HepG2 (cell line): ENCODE data around the gene TAF6. TPM values are rescaled to one million over a fixed set of nuclear protein-coding genes. Genes with fewer than 3 reads are reported as not detected.

Source experiments
- ARNTL ChIP-seq: sonication (generic); formaldehyde crosslinking; IDR thresholded peaks from 2 replicates; pipeline ENCODE4 v1.4.0; 2020; ENCODE audit warnings: mild to moderate bottlenecking, missing genetic modification reagents
- ATF4 ChIP-seq, 2 experiments: fragments of 450-650 bp in 1 of 2; sonication (generic) in 1 of 2; formaldehyde crosslinking; IDR thresholded peaks; 2 replicates each; pipeline versions ENCODE4 v1.5.0 to v1.8.0; 2020 to 2022; ENCODE audit warnings: mild to moderate bottlenecking in 1 of 2, missing genetic modification reagents in 1 of 2
- FOXP4 ChIP-seq: sonication (generic); formaldehyde crosslinking; IDR thresholded peaks from 2 replicates; pipeline ENCODE4 v1.4.0; 2020; ENCODE audit warnings: missing genetic modification reagents
- GFI1 ChIP-seq: sonication (generic); formaldehyde crosslinking; IDR thresholded peaks from 2 replicates; pipeline ENCODE4 v1.5.0; 2020; ENCODE audit warnings: missing genetic modification reagents, mild to moderate bottlenecking, borderline replicate concordance
- HNF4G ChIP-seq, 2 experiments: sonication (generic) in 1 of 2; formaldehyde crosslinking in 1 of 2; IDR thresholded peaks; 2 replicates each; pipeline versions ENCODE4 v1.4.0 to v1.6.1; 2011 to 2020; ENCODE audit warnings: borderline replicate concordance in 2 of 2, low read depth in 2 of 2, mild to moderate bottlenecking in 2 of 2, low read length in 1 of 2, missing genetic modification reagents in 1 of 2, moderate library complexity in 1 of 2
- MED8 ChIP-seq: sonication (generic); formaldehyde crosslinking; IDR thresholded peaks from 2 replicates; pipeline ENCODE4 v1.8.1; 2023; ENCODE audit warnings: mild to moderate bottlenecking, missing genetic modification reagents; ENCODE audit not compliant: insufficient replicate concordance
- MXI1 ChIP-seq: IDR thresholded peaks from 3 replicates; pipeline ENCODE4 v1.6.1; 2012; ENCODE audit warnings: low read depth, low read length, inconsistent platforms, borderline replicate concordance
- NFIB ChIP-seq: sonication (generic); formaldehyde crosslinking; IDR thresholded peaks from 2 replicates; pipeline ENCODE4 v1.9.0; 2021; ENCODE audit warnings: missing genetic modification reagents, mild to moderate bottlenecking, borderline replicate concordance
- SETDB1 ChIP-seq: sonication (generic); formaldehyde crosslinking; IDR thresholded peaks from 2 replicates; pipeline ENCODE4 v1.5.1; 2020; ENCODE audit warnings: missing genetic modification reagents, mild to moderate bottlenecking, borderline replicate concordance
- SNAPC4 ChIP-seq: sonication (generic); formaldehyde crosslinking; IDR thresholded peaks from 2 replicates; pipeline ENCODE4 v1.4.0; 2020; ENCODE audit warnings: mild to moderate bottlenecking, missing genetic modification reagents
- STAT5B ChIP-seq: sonication (generic); formaldehyde crosslinking; IDR thresholded peaks from 2 replicates; pipeline ENCODE4 v1.4.0; 2020; ENCODE audit warnings: missing genetic modification reagents
- U2AF2 ChIP-seq: fragments of 200-400 bp; formaldehyde crosslinking; IDR thresholded peaks from 2 replicates; pipeline ENCODE4 v1.6.1; 2017; ENCODE audit warnings: low read depth, mild to moderate bottlenecking, low read length
- ZNF234 ChIP-seq: sonication (generic); formaldehyde crosslinking; conservative IDR thresholded peaks from 2 replicates; pipeline ENCODE4 v1.5.1; 2020; ENCODE audit warnings: mild to moderate bottlenecking, missing genetic modification reagents
- ZNF235 ChIP-seq: sonication (generic); formaldehyde crosslinking; IDR thresholded peaks from 2 replicates; pipeline ENCODE4 v1.8.1; 2023; ENCODE audit warnings: mild to moderate bottlenecking, missing genetic modification reagents, borderline replicate concordance
- ZNF260 ChIP-seq: sonication (generic); formaldehyde crosslinking; IDR thresholded peaks from 2 replicates; pipeline ENCODE4 v1.4.0; 2020; ENCODE audit warnings: missing genetic modification reagents, low read depth, mild to moderate bottlenecking, borderline replicate concordance
- ZNF513 ChIP-seq: sonication (generic); formaldehyde crosslinking; conservative IDR thresholded peaks from 2 replicates; pipeline ENCODE4 v1.5.0; 2020; ENCODE audit warnings: missing genetic modification reagents
- ZNF607 ChIP-seq: sonication (generic); formaldehyde crosslinking; IDR thresholded peaks from 2 replicates; pipeline ENCODE4 v1.5.1; 2020; ENCODE audit warnings: missing genetic modification reagents, mild to moderate bottlenecking, borderline replicate concordance
- polyA plus RNA-seq, 8 experiments: library from polyadenylated mRNA; depleted of rRNA in 3 of 8; stranded (reverse) in 7 of 8; unstranded in 1 of 8; fragments of >200 nt; fragmentation: Illumina TruSeq in 4 of 8; extraction: Trizol in 4 of 8; gene quantifications; 2 replicates each; pipeline versions ENCODE4 v1.2.1 to v1.2.3, GENCODE V29; 2011 to 2016; ENCODE audit warnings: low read depth in 4 of 8, missing spikeins in 1 of 8, mixed read lengths in 1 of 8; ENCODE audit not compliant: insufficient read depth in 1 of 8
- total RNA-seq, 5 experiments: library from RNA; depleted of rRNA; stranded (reverse); fragments of >200 nt; fragmentation: Illumina TruSeq; extraction: Trizol; gene quantifications; 2 replicates each; pipeline ENCODE4 v1.2.3, GENCODE V29; 2016; ENCODE audit warnings: low read depth in 1 of 5

The TAF6 gene
- total and polyA plus RNA-seq, 2 of the 13 experiments (the other 11 are each of a cell fraction or from before 2014, with no cell fraction given): 12.9 to 18.8 TPM

GRCh38 chr7:100126931-100127865, 8.0 kb upstream of the TAF6 start, which contains the start of gene MBLAC1 (continued):
- TF ChIP-seq GFI1 (CRISPR knock-in tag): no peak; the same call in 1 of the 2 replicates
- peak in 1 of 2 experiments; percentile 53; a peak in 1 of 4 replicates for TF ChIP-seq ATF4 (CRISPR knock-in tag; IDR thresholded peaks at IDR 0.05)
- TF ChIP-seq ARNTL (CRISPR knock-in tag): 0 out of 2 replicates have a peak, but pooled peaks have one; percentile 8
- no peak for TF ChIP-seq U2AF2
- TF ChIP-seq HNF4G (IDR thresholded peaks at IDR 0.05; ENCODE audit: borderline replicate concordance, low read depth, low read length): no peak
- no peak for TF ChIP-seq HNF4G (CRISPR knock-in tag; IDR thresholded peaks at IDR 0.05; ENCODE audit: borderline replicate concordance, low read depth)
- TF ChIP-seq STAT5B (CRISPR knock-in tag): no peak
- no peak for TF ChIP-seq ZNF260 (CRISPR knock-in tag)
- no peak; the same call in 1 of the 2 replicates for TF ChIP-seq ZNF234 (CRISPR knock-in tag)
- no peak for TF ChIP-seq ZNF513 (CRISPR knock-in tag)
- TF ChIP-seq NFIB (CRISPR knock-in tag): no peak
- TF ChIP-seq SNAPC4 (CRISPR knock-in tag): no peak
- TF ChIP-seq SETDB1: no peak
- no peak for TF ChIP-seq FOXP4
- TF ChIP-seq MED8 (CRISPR knock-in tag): no peak
- 0 out of 3 replicates have a peak, but pooled peaks have one; percentile 50 for TF ChIP-seq MXI1
- TF ChIP-seq ZNF607: no peak; the same call in 1 of the 2 replicates
- TF ChIP-seq ZNF235 (CRISPR knock-in tag): peak; percentile 33; the same call in 1 of the 2 replicates
